ENCODE data around the gene GPLD1. TPM values are rescaled to one million over a fixed set of nuclear protein-coding genes. Genes with fewer than 3 reads are reported as not detected.
"Not testable (repeated sequence)": the region's sequence is repeated elsewhere in the genome, so short reads cannot be mapped to it uniquely, and the experiment has no call there.

GPLD1 gene
- total and polyA plus RNA-seq, 2 donors: 1.3 to 7.7 TPM

DNA sequence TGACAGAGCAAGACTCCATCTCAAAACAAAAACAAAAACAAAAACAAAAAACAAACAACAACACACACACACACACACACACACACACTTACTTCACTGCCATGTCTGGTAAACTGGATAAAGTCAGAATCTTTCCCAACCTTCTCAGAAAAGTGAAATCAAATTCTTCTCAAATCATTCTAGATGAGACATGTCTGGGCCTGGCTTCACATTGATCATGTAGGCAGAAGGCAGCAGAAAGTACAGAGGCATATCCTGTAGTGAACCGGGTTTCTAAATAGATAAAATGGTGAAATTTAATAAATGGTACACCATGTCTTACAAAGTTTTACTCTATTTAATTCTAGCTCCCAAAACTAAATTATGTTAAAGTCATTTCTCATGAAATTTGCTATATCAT, 101.6 kb downstream of the GPLD1 start:
- 92% methylated on average over 1 of the region's 1 CpG for WGBS
- Histone ChIP-seq H3K4me3 (ENCODE audit: low read length in 2 of 2) (no peak overlapping the region), H3K4me1 (ENCODE audit: control insufficient read depth in 2 of 2, insufficient read depth in 2 of 2, low read length in 2 of 2) (no peaks in the 10 kb centered on the region), H3K27ac (ENCODE audit: low read depth in 1 of 2, low read length in 1 of 2) (no peak overlapping the region), H3K36me3 (ENCODE audit: control insufficient read depth in 2 of 2, insufficient read depth in 2 of 2, low read length in 1 of 2) (no peaks in the 10 kb centered on the region), H3K27me3 (ENCODE audit: control insufficient read depth in 2 of 2, insufficient read depth in 1 of 2, low read length in 1 of 2) (no peaks in the 10 kb centered on the region), H3K9me3 (ENCODE audit: control insufficient read depth in 2 of 2, insufficient read depth in 1 of 2, low read length in 1 of 2) (no peaks in the 10 kb centered on the region)
- no peak for DNase-seq (ENCODE audit: low read depth in 6 of 9, low spot score in 9 of 9)

DNA sequence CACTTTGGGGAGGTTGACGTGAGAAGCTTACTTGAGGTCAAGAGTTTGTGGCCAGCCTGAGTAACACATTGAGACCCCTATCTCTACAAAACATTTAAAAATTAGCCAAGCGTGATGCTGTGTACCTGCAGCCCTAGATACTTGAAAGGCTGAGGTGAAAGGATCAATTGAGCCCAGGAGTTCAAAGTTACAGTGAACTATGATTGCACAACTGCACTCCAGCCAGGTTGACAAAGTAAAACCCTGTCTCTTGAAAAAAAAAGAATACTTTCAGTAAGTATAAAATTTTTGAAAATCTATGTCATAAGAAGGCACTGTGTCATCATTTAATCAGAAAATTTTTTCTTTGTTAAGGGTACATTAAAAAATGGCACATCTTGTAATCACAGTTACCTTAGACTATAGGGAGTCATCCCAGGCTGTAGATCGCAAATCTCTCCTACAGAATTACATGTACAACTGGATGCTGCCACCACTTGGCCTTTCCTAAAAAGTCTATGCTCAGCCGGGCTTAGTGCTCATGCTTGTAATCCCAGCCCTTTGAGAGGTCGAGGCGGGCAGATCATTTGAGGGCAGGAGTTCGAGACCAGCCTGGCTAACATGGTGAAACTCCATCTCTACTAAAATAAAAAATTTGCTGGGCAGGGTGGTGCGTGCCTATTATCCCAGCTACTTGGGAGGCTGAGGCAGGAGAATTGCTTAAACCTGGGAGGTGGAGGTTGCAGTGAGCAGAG, 103.7 kb downstream of the GPLD1 start:
- Histone ChIP-seq H3K27me3 (ENCODE audit: control insufficient read depth in 2 of 2, insufficient read depth in 1 of 2, low read length in 1 of 2) (no peaks in the 10 kb centered on the region), H3K27ac (ENCODE audit: low read depth in 1 of 2, low read length in 1 of 2) (no peak overlapping the region), H3K4me3 (ENCODE audit: low read length in 2 of 2) (no peak overlapping the region), H3K9me3 (ENCODE audit: control insufficient read depth in 2 of 2, insufficient read depth in 1 of 2, low read length in 1 of 2) (no peaks in the 10 kb centered on the region), H3K36me3 (ENCODE audit: control insufficient read depth in 2 of 2, insufficient read depth in 2 of 2, low read length in 1 of 2) (no peaks in the 10 kb centered on the region), H3K4me1 (ENCODE audit: control insufficient read depth in 2 of 2, insufficient read depth in 2 of 2, low read length in 2 of 2) (no peaks in the 10 kb centered on the region)
- no peak for DNase-seq (ENCODE audit: low read depth in 6 of 9, low spot score in 9 of 9)
- 93% methylated on average over 8 of the region's 8 CpGs for WGBS

DNA sequence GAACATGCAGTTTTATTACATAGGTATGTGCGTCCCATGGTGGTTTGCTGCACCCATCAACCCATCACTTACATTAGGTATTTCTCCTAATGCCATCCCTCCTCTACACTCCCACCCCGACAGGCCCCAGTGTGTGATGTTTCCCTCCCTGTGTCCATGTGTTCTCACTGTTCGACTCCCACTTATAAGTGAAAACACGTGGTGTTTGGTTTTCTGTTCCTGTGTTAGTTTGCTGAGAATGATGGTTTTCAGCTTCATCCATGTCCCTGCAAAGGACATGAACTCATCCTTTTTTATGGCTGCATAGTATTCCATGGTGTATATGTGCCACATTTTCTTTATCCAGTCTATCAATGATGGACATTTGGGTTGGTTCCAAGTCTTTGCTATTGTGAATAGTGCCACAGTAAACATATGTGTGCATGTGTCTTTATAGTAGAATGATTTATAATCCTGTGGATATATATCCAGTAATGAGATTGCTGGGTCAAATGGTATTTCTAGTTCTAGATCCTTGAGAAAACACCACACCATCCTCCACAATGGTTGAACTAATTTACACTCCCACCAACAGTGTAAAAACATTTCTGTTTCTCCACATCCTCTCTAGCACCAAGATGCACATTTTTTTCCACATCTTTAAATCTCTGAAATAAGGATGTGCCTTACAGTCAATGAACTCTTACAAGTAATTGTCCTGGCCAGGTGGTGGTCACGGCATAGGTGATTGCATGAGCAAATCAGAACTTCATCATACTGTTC, 104.8 kb downstream of the GPLD1 start:
- WGBS: 97% methylated on average over 5 of the region's 5 CpGs

DNA sequence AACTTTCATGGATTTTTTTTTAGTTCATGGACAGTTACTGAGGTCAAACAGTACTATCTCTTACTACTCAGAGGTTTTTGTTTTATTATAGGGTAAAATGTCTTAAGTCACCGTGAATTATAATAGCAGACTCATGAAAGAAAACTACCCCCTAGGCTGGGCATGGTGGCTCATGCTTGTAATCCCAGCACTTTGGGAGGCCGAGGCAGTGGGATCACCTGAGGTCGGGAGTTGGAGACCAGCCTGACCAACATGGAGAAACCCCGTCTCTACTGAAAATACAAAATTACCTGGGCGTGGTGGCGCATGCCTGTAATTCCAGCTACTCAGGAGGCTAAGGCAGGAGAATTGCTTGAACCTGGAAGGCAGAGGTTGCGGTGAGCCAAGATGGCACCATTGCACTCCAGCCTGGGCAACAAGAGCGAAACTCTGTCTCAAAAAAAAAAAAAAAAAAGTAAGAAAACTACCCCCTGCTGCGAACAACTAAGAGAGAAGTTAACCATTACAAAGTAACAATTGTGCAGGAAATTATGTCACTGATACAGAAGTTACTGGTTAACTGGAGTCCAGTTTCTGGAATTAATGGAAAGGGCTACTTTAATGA, 106.4 kb downstream of the GPLD1 start:
- not testable (repeated sequence) for H3K36me3 ChIP-seq (ENCODE audit: control insufficient read depth in 2 of 2, insufficient read depth in 2 of 2, low read length in 1 of 2); H3K4me3 ChIP-seq (ENCODE audit: low read length in 2 of 2); H3K27ac ChIP-seq (ENCODE audit: low read depth in 1 of 2, low read length in 1 of 2); DNase-seq (ENCODE audit: low read depth in 6 of 9, low spot score in 9 of 9); H3K27me3 ChIP-seq (ENCODE audit: control insufficient read depth in 2 of 2, insufficient read depth in 1 of 2, low read length in 1 of 2); H3K4me1 ChIP-seq (ENCODE audit: control insufficient read depth in 2 of 2, insufficient read depth in 2 of 2, low read length in 2 of 2); H3K9me3 ChIP-seq (ENCODE audit: control insufficient read depth in 2 of 2, insufficient read depth in 1 of 2, low read length in 1 of 2)
- 97% methylated on average over 9 of the region's 9 CpGs for WGBS

More for the DNA sequence above, 104.8 kb downstream of the GPLD1 start:
- H3K4me1 ChIP-seq (ENCODE audit: control insufficient read depth in 2 of 2, insufficient read depth in 2 of 2, low read length in 2 of 2); H3K9me3 ChIP-seq (ENCODE audit: control insufficient read depth in 2 of 2, insufficient read depth in 1 of 2, low read length in 1 of 2); H3K4me3 ChIP-seq (ENCODE audit: low read length in 2 of 2); H3K36me3 ChIP-seq (ENCODE audit: control insufficient read depth in 2 of 2, insufficient read depth in 2 of 2, low read length in 1 of 2); H3K27ac ChIP-seq (ENCODE audit: low read depth in 1 of 2, low read length in 1 of 2); H3K27me3 ChIP-seq (ENCODE audit: control insufficient read depth in 2 of 2, insufficient read depth in 1 of 2, low read length in 1 of 2); DNase-seq (ENCODE audit: low read depth in 6 of 9, low spot score in 9 of 9): not testable (repeated sequence)

DNA sequence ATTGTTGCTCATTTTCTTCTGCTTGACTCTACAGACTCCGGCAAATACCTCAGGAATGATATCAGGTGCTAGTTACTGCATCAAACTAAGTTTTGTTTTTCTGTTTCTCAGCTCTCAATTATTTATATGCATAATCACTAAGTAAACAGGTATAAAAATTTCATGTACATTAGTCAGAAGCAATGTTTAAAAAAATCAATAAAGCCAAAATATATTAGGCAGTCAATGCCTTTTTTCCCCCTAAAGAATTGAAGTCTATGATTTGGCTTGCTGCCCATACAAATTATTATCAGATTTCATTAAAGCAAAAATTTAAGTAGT, 107.2 kb downstream of the GPLD1 start:
- H3K4me3 ChIP-seq (ENCODE audit: low read length in 2 of 2): no peak overlapping the region
- no peaks in the 10 kb centered on the region for H3K4me1 ChIP-seq (ENCODE audit: control insufficient read depth in 2 of 2, insufficient read depth in 2 of 2, low read length in 2 of 2)
- no peaks in the 10 kb centered on the region for H3K9me3 ChIP-seq (ENCODE audit: control insufficient read depth in 2 of 2, insufficient read depth in 1 of 2, low read length in 1 of 2)
- no peak overlapping the region for H3K27ac ChIP-seq (ENCODE audit: low read depth in 1 of 2, low read length in 1 of 2)
- no peaks in the 10 kb centered on the region for H3K36me3 ChIP-seq (ENCODE audit: control insufficient read depth in 2 of 2, insufficient read depth in 2 of 2, low read length in 1 of 2)
- DNase-seq (ENCODE audit: low read depth in 6 of 9, low spot score in 9 of 9): no peak
- 99% methylated on average over 1 of the region's 1 CpG for WGBS
- H3K27me3 ChIP-seq (ENCODE audit: control insufficient read depth in 2 of 2, insufficient read depth in 1 of 2, low read length in 1 of 2): no peaks in the 10 kb centered on the region

DNA sequence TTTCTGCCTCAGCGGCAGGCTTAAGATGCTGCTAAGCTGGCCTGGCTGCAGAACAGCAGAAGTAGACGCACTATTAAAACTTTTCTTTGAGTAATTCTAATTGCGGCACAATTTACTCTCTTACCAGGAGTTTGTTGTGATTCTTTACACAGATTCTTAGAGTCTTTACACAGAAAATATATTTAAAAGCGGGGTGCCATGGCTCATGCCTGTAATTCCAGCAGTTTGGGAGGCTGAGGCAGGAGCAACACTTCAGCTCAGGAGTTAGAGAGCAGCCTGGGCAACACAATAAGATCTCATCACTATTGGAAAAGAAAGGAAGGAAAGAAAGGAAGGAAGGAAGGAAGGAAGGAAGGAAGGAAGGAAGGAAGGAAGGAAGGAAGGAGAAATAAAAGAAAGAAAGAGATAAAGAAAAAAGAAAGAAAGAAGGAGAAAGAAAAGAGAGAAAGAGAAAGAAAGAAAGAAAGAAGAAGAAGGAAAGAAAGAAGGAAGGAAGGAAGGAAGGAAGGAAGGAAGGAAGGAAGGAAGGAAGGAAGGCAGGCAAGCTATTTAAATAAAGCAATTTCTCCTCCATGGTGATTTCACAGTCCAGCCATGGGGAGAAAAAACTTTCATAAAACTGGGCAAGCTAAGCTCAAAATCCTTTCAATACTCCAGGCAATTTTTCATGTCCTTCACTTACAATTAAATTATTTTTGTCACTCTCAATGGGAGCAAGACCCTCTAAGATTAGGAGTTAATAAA, 107.7 kb downstream of the GPLD1 start:
- no peak for DNase-seq (ENCODE audit: low read depth in 6 of 9, low spot score in 9 of 9)
- Histone ChIP-seq H3K36me3 (ENCODE audit: control insufficient read depth in 2 of 2, insufficient read depth in 2 of 2, low read length in 1 of 2) (no peaks in the 10 kb centered on the region), H3K27me3 (ENCODE audit: control insufficient read depth in 2 of 2, insufficient read depth in 1 of 2, low read length in 1 of 2) (no peaks in the 10 kb centered on the region), H3K9me3 (ENCODE audit: control insufficient read depth in 2 of 2, insufficient read depth in 1 of 2, low read length in 1 of 2) (no peaks in the 10 kb centered on the region), H3K27ac (ENCODE audit: low read depth in 1 of 2, low read length in 1 of 2) (no peak overlapping the region), H3K4me1 (ENCODE audit: control insufficient read depth in 2 of 2, insufficient read depth in 2 of 2, low read length in 2 of 2) (no peaks in the 10 kb centered on the region), H3K4me3 (ENCODE audit: low read length in 2 of 2) (no peak overlapping the region)
- WGBS: over 99% methylated on average over 4 of the region's 4 CpGs

DNA sequence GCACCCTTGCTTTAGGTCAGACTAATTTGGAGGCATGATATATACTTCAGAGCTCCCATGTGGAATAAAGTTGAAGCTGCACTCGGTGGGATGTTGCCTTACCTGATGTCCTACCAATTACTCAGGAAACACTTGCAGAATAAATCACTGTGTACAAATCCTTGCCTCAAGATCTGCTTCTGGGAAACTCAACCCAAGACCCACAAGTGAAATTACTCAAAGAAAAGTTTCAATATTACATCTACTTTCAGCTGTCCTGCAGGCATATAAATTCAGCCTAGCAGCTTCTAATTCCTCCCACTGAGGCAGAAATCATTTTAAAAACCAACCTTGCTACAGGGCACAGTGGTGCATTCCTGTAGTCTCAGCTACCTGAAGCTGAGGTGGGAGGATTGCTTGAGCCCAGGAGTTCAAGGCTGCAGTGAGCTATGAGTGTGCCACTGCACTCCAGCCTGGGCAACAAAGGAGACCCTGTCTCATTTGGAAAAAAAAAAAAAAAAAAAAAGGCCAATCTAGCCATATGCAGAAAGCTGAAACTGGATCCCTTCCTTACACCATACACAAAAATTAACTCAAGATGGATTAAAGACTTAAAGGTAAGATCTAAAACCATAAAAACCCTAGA, 110.8 kb downstream of the GPLD1 start:
- Histone ChIP-seq H3K4me3 (ENCODE audit: low read length in 2 of 2) (no peak overlapping the region), H3K36me3 (ENCODE audit: control insufficient read depth in 2 of 2, insufficient read depth in 2 of 2, low read length in 1 of 2) (no peaks in the 10 kb centered on the region), H3K9me3 (ENCODE audit: control insufficient read depth in 2 of 2, insufficient read depth in 1 of 2, low read length in 1 of 2) (no peaks in the 10 kb centered on the region), H3K27me3 (ENCODE audit: control insufficient read depth in 2 of 2, insufficient read depth in 1 of 2, low read length in 1 of 2) (no peaks in the 10 kb centered on the region), H3K27ac (ENCODE audit: low read depth in 1 of 2, low read length in 1 of 2) (no peak overlapping the region), H3K4me1 (ENCODE audit: control insufficient read depth in 2 of 2, insufficient read depth in 2 of 2, low read length in 2 of 2) (no peaks in the 10 kb centered on the region)
- 93% methylated on average over 1 of the region's 1 CpG for WGBS
- DNase-seq (ENCODE audit: low read depth in 6 of 9, low spot score in 9 of 9): no peak

All from thymus (tissue), 11 donors.